H1 (cell line): Measurements from ENCODE around the gene FBXW8. TPM values are rescaled to one million over a fixed set of nuclear protein-coding genes. Genes with fewer than 3 reads are reported as not detected.

Experiments
- CTCF ChIA-PET: fragments of 300-600 bp; sonication (Branson Sonifier 250); formaldehyde crosslinking; loops from one replicate; lab custom pipeline; 2021; ENCODE audit not compliant: partially characterized antibody; lab: Charles Lee
- POLR2A ChIA-PET: fragments of 300-600 bp; sonication (Branson Sonifier 250); formaldehyde crosslinking; loops from one replicate; lab custom pipeline; 2021; ENCODE audit warnings: inconsistent platforms; ENCODE audit not compliant: partially characterized antibody; lab: Charles Lee
- DNase-seq, 2 experiments: peaks; one replicate each; pipeline versions ENCODE4 v3.0.0 to v3.0.0-alpha.2; 2010 to 2022; ENCODE audit warnings: low spot score in 2 of 2, low read depth in 1 of 2, mixed read lengths in 1 of 2
- FAIRE-seq: peaks from 2 replicates; lab custom pipeline; 2011; peaks lifted over from hg19 to GRCh38; lab: Jason Lieb, UNC
- H2AFZ ChIP-seq: 2 replicates; pipeline ENCODE4 v1.8.1; 2012; ENCODE audit warnings: low read length, inconsistent platforms
- H2AK5ac ChIP-seq: 2 replicates; pipeline ENCODE4 v1.6.1; 2013; ENCODE audit warnings: low read depth, low read length
- H2BK120ac ChIP-seq: replicated peaks from 2 replicates; pipeline ENCODE3; 2013; ENCODE audit warnings: low read depth, low read length, inconsistent platforms
- H2BK12ac ChIP-seq: 2 replicates; pipeline ENCODE4 v1.6.1; 2013; ENCODE audit warnings: low read depth, low read length
- H2BK15ac ChIP-seq: 2 replicates; pipeline ENCODE4 v1.6.1; 2013; ENCODE audit warnings: low read length
- H2BK20ac ChIP-seq: 2 replicates; pipeline ENCODE4 v1.6.1; 2013; ENCODE audit warnings: low read length
- H2BK5ac ChIP-seq: 2 replicates; pipeline ENCODE4 v1.6.1; 2013; ENCODE audit warnings: low read depth, low read length
- H3K14ac ChIP-seq: 2 replicates; pipeline ENCODE4 v1.6.1; 2013; ENCODE audit warnings: inconsistent platforms; ENCODE audit not compliant: insufficient read length
- H3K18ac ChIP-seq: 2 replicates; pipeline ENCODE4 v1.6.1; 2013; ENCODE audit warnings: low read length; ENCODE audit errors: extremely low read depth
- H3K23ac ChIP-seq: 2 replicates; pipeline ENCODE4 v1.6.1; 2013; ENCODE audit warnings: inconsistent platforms; ENCODE audit not compliant: insufficient read length
- H3K23me2 ChIP-seq: 2 replicates; pipeline ENCODE4 v1.6.1; 2013; ENCODE audit warnings: low read depth, low read length
- H3K27ac ChIP-seq: 2 replicates; pipeline ENCODE4 v1.6.1; 2011; ENCODE audit warnings: low read depth, low read length, inconsistent platforms
- H3K27me3 ChIP-seq, 4 experiments: replicated peaks in 1 of 4; 1 replicate in 1 of 4; 2 replicates in 3 of 4; pipeline versions ENCODE4 v1.6.1 to v1.8.1; 2011 to 2013; ENCODE audit warnings: low read length in 3 of 4, mild to moderate bottlenecking in 3 of 4, inconsistent platforms in 2 of 4, mixed read lengths in 2 of 4, moderate library complexity in 1 of 4; ENCODE audit not compliant: control insufficient read depth in 3 of 4, insufficient read depth in 3 of 4; ENCODE audit errors: extremely low read depth in 1 of 4
- H3K36me3 ChIP-seq, 4 experiments: 2 replicates each; pipeline versions ENCODE4 v1.6.1 to v1.8.1; 2011 to 2013; ENCODE audit warnings: mild to moderate bottlenecking in 4 of 4, low read length in 3 of 4, moderate library complexity in 2 of 4, control low read depth in 1 of 4, inconsistent platforms in 1 of 4; ENCODE audit not compliant: insufficient read depth in 4 of 4, control insufficient read depth in 2 of 4
- H3K4ac ChIP-seq: replicated peaks from 2 replicates; pipeline ENCODE3; 2013; ENCODE audit warnings: low read length, low read depth, mixed read lengths, inconsistent platforms; ENCODE audit not compliant: insufficient read length
- H3K4me1 ChIP-seq, 4 experiments: replicated peaks in 1 of 4; 1 replicate in 1 of 4; 2 replicates in 3 of 4; pipeline versions ENCODE4 v1.6.1 to v1.8.1; 2011 to 2013; ENCODE audit warnings: low read length in 3 of 4, inconsistent platforms in 2 of 4, mixed read lengths in 1 of 4; ENCODE audit not compliant: insufficient read depth in 4 of 4, control insufficient read depth in 3 of 4
- H3K4me2 ChIP-seq, 2 experiments: 2 replicates each; pipeline versions ENCODE4 v1.6.1 to v1.8.1; 2011 to 2013; ENCODE audit warnings: low read depth in 2 of 2, low read length in 2 of 2, control low read depth in 1 of 2, inconsistent platforms in 1 of 2, mild to moderate bottlenecking in 1 of 2; ENCODE audit not compliant: insufficient read depth in 1 of 2
- H3K4me3 ChIP-seq, 4 experiments: fragments of 200-600, 300-600 bp in 1 of 4; sonication (generic), shearing (Covaris generic), sonication (Bioruptor Twin) in 1 of 4; 2 replicates each; pipeline versions ENCODE4 v1.5.1 to v1.8.1; 2011 to 2016; ENCODE audit warnings: low read length in 4 of 4, low read depth in 3 of 4, control low read depth in 2 of 4, inconsistent platforms in 2 of 4, mild to moderate bottlenecking in 2 of 4, mixed read lengths in 1 of 4, moderate library complexity in 1 of 4; ENCODE audit not compliant: insufficient read depth in 2 of 4; ENCODE audit errors: extremely low read depth in 1 of 4
- H3K56ac ChIP-seq: replicated peaks from 2 replicates; pipeline ENCODE3; 2013; ENCODE audit warnings: low read depth, mild to moderate bottlenecking, mixed read lengths, low read length, inconsistent platforms; ENCODE audit not compliant: insufficient read length
- H3K79me1 ChIP-seq: 2 replicates; pipeline ENCODE4 v1.6.1; 2013; ENCODE audit warnings: low read depth, low read length, control low read depth
- H3K79me2 ChIP-seq, 2 experiments: 2 replicates each; pipeline versions ENCODE4 v1.6.1 to v1.8.1; 2012 to 2013; ENCODE audit warnings: low read length in 2 of 2, mild to moderate bottlenecking in 2 of 2, inconsistent platforms in 1 of 2; ENCODE audit not compliant: insufficient read depth in 2 of 2, control insufficient read depth in 1 of 2
- H3K9ac ChIP-seq, 4 experiments: replicated peaks in 1 of 4; 1 replicate in 1 of 4; 2 replicates in 3 of 4; pipeline versions ENCODE4 v1.6.1 to v1.8.1; 2011 to 2013; ENCODE audit warnings: low read depth in 3 of 4, low read length in 3 of 4, control low read depth in 2 of 4, mild to moderate bottlenecking in 2 of 4, moderate library complexity in 2 of 4, inconsistent platforms in 1 of 4; ENCODE audit errors: extremely low read depth in 1 of 4
- H3K9me3 ChIP-seq, 2 experiments: 2 replicates each; pipeline versions ENCODE4 v1.6.1 to v1.8.1; 2012 to 2013; ENCODE audit warnings: mild to moderate bottlenecking in 2 of 2, moderate library complexity in 2 of 2, control low read depth in 1 of 2, inconsistent platforms in 1 of 2, low read depth in 1 of 2, low read length in 1 of 2, mixed read lengths in 1 of 2; ENCODE audit not compliant: insufficient read depth in 2 of 2
- H4K20me1 ChIP-seq, 2 experiments: replicated peaks in 1 of 2; 2 replicates each; pipeline versions ENCODE3 to v1.8.1; 2011 to 2013; ENCODE audit warnings: inconsistent platforms in 2 of 2, low read length in 2 of 2, mild to moderate bottlenecking in 1 of 2; ENCODE audit not compliant: insufficient read depth in 2 of 2, control insufficient read depth in 1 of 2
- H4K5ac ChIP-seq: 2 replicates; pipeline ENCODE4 v1.6.1; 2013; ENCODE audit warnings: low read length, low read depth, mixed read lengths, inconsistent platforms; ENCODE audit not compliant: insufficient read length
- H4K8ac ChIP-seq: 2 replicates; pipeline ENCODE4 v1.8.0; 2013; ENCODE audit warnings: mild to moderate bottlenecking, moderate library complexity, low read length, inconsistent platforms; ENCODE audit not compliant: insufficient read depth; ENCODE audit errors: extremely low read depth
- H4K91ac ChIP-seq: replicated peaks from 2 replicates; pipeline ENCODE3; 2013; ENCODE audit warnings: low read length, mixed read lengths, inconsistent platforms; ENCODE audit not compliant: insufficient read length
- CBX8 ChIP-seq: fragments of 300-800, 300-1000 bp; sonication (generic); IDR thresholded peaks from 2 replicates; pipeline ENCODE4 v1.7.1; 2016; ENCODE audit warnings: low read depth, low read length, borderline replicate concordance
- RAD21 ChIP-seq, 2 experiments: IDR thresholded peaks in 1 of 2; conservative IDR thresholded peaks in 1 of 2; 2 replicates each; pipeline ENCODE4 v1.6.1; 2011; ENCODE audit warnings: low read depth in 2 of 2, low read length in 2 of 2, improper control_type of control experiment in 1 of 2, inconsistent platforms in 1 of 2, mild to moderate bottlenecking in 1 of 2, moderate library complexity in 1 of 2
- YY1 ChIP-seq: IDR thresholded peaks from 2 replicates; pipeline ENCODE4 v1.6.1; 2011; ENCODE audit warnings: low read depth, mild to moderate bottlenecking, low read length
- WGBS, 2 experiments: shearing (Covaris generic) in 1 of 2; methylation state at CpG; one replicate each; pipeline versions ENCODE4 v1.1.6 to v1.1.7; 2013 to 2015; ENCODE audit warnings: low lambda C conversion rate in 2 of 2, mixed read lengths in 2 of 2, inconsistent platforms in 1 of 2, low coverage in 1 of 2, missing lambda C conversion rate in 1 of 2; ENCODE audit not compliant: insufficient replicate concordance in 2 of 2, insufficient coverage in 1 of 2, insufficient read length in 1 of 2; ENCODE audit errors: extremely low coverage in 1 of 2, missing lambda C conversion rate in 1 of 2; 5-methylcytosine and 5-hydroxymethylcytosine counted together
- polyA plus RNA-seq, 7 experiments: library from polyadenylated mRNA; depleted of rRNA in 3 of 7; stranded (reverse) in 5 of 7; unstranded in 2 of 7; fragments of >200 nt in 5 of 7; fragments of 200-250 nt in 2 of 7; gene quantifications; 1 replicate in 5 of 7; 2 replicates in 1 of 7; 4 replicates in 1 of 7; pipeline versions ENCODE4 v1.2.1 to v1.2.3, GENCODE V29; 2011 to 2013; ENCODE audit warnings: missing spikeins in 2 of 7, mixed read lengths in 2 of 7
- total RNA-seq: library from RNA; stranded (reverse); fragmentation: NEBNext Ultra II Directional; extraction: Animal tissue kit (Norgen Biotek cat#: 25700); gene quantifications from 2 replicates; pipeline ENCODE4 v1.2.1, GENCODE V29; 2021
- TF ChIP-seq, protein P1 (sequence below): IDR thresholded peaks from 2 replicates; pipeline ENCODE4 v1.6.1; 2012; ENCODE audit warnings: low read length, inconsistent platforms

FBXW8 gene
- total and polyA plus RNA-seq, 2 of the 8 experiments (the other 6 are each of a cell fraction or from before 2014, with no cell fraction given): 15.8 to 16.0 TPM

GRCh38 chr12:117036547-117036946, 125.8 kb downstream of the FBXW8 start:
- Histone ChIP-seq H3K23me2 (no peaks in the 10 kb centered on the region), H3K4me3 (no peak overlapping the region), H2BK15ac (no peak overlapping the region), H4K5ac (no peak overlapping the region), H2BK20ac (no peak overlapping the region), H3K23ac (no peak overlapping the region), H3K27me3 (no peaks in the 10 kb centered on the region), H3K4ac (no peak overlapping the region), H3K4me1 (peaks cover 1 to 10% (median 4%) of the 10 kb centered on the region in 4 experiments; a peak in 6 of 7 replicates), H2AK5ac (no peak overlapping the region), H3K18ac (no peak overlapping the region), H3K56ac (no peak overlapping the region), H3K79me1 (no peaks in the 10 kb centered on the region), H3K27ac (no peak overlapping the region), H3K9me3 (no peaks in the 10 kb centered on the region), H3K14ac (no peak overlapping the region), H3K36me3 (no peaks in the 10 kb centered on the region), H4K8ac (peak overlapping the region; percentile 64; the same call in 1 of the 2 replicates), H3K4me2 (no peak overlapping the region), H2BK12ac (no peak overlapping the region), H2BK120ac (no peak overlapping the region), H2BK5ac (no peak overlapping the region), H4K91ac (peak overlapping the region; percentile 66), H2AFZ (no peak overlapping the region), H4K20me1 (no peaks in the 10 kb centered on the region), H3K9ac (no peak overlapping the region), H3K79me2 (no peaks in the 10 kb centered on the region)
- TF ChIP-seq CBX8: no peak
- TF ChIP-seq, protein P1, sequence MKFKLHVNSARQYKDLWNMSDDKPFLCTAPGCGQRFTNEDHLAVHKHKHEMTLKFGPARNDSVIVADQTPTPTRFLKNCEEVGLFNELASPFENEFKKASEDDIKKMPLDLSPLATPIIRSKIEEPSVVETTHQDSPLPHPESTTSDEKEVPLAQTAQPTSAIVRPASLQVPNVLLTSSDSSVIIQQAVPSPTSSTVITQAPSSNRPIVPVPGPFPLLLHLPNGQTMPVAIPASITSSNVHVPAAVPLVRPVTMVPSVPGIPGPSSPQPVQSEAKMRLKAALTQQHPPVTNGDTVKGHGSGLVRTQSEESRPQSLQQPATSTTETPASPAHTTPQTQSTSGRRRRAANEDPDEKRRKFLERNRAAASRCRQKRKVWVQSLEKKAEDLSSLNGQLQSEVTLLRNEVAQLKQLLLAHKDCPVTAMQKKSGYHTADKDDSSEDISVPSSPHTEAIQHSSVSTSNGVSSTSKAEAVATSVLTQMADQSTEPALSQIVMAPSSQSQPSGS: no peak
- TF ChIP-seq YY1: no peak
- no peak for TF ChIP-seq RAD21 (IDR thresholded peaks at IDR 0.05 in 1 of 2, conservative IDR thresholded peaks at IDR 0.05 in 1 of 2; ENCODE audit: low read depth in 2 of 2, low read length in 2 of 2)
- no peak for FAIRE-seq
- ChIA-PET POLR2A (interaction anchor here (1.5 kb wide), 1 partner anchor 10 kb away, joined by 4 read pairs; no protein-coding TSS in a partner anchor), CTCF (interaction anchor here (0.9 to 6.4 kb wide), 14 partner anchors 9 to 113 kb away, joined by 3 to 60 read pairs (median 5); no protein-coding TSS in a partner anchor)
- 96% methylated on average over 13 of the region's 13 CpGs; no CpG with 5 or more reads in 1 of the 2 experiments for WGBS, 2 experiments
- no peak for DNase-seq
